Measurements from ENCODE around the gene C7orf57. TPM values are rescaled to one million over a fixed set of nuclear protein-coding genes. Genes with fewer than 3 reads are reported as not detected.

C7orf57 gene
- total and polyA plus RNA-seq, 10 of the 15 experiments (the other 5 are each of a cell fraction or from before 2014, with no cell fraction given): 0.04 to 0.21 (median 0.10) TPM; not detected in 5

DNA sequence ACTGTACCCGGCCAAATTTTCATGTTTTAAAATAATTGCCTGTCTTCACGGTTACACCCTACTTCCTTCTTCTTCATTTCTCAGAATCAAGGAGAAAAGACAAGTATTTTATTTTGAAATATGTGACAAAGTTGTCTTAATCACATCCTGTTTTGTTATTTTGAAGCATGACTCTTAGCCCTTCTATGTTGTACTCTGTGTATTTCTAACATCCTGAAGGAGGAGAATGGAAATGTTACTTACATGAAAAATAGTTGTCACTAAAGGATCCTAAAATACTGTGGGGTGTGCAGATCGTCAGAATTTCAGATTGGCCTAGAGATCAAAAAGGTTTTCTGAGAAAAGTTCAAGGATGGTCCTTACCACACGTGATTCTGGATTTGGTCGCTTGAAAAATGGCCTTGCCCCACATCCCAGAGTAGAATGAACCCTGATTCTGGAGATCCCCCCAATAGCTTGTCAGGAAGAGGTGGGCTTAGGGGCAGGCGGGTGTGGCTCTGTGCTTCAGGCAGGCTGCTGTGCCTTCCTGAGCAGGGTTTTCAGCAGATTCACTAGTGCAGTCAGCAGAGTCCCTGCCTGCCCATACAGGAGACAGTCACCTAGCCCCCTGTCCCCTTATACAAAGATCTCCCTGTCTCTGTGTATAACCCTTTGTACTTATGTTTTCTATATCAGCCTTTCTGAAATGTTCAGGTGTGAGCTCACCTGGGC is 62.3 kb downstream of the C7orf57 start:
- H3K4me2 ChIP-seq (ENCODE audit: control insufficient read depth, insufficient read depth): no peak overlapping the region
- 56% methylated on average over 6 of the region's 6 CpGs for WGBS (ENCODE audit: insufficient coverage, insufficient replicate concordance, low lambda C conversion rate, missing lambda C conversion rate)
- no TSS peak for BruUV-seq (replicated peaks)
- in situ Hi-C loops (cut with MboI): no loop called here
- no peaks in the 10 kb centered on the region for H3K27me3 ChIP-seq (replicated peaks in 1 of 2; ENCODE audit: control insufficient read depth in 2 of 2, insufficient read depth in 2 of 2, low read length in 1 of 2)
- no peaks in the 10 kb centered on the region for H4K20me1 ChIP-seq (ENCODE audit: control insufficient read depth, insufficient read depth)
- no peak for DNase-seq (ENCODE audit: low read depth, low spot score)
- ChIA-PET CTCF (no interaction called here), POLR2A (interaction anchor here (0.5 kb wide), 1 partner anchor 171 kb away, joined by 3 read pairs; no protein-coding TSS in a partner anchor), RAD21 (ENCODE audit: unreplicated experiment) (no interaction called here), SMC1A (ENCODE audit: uncharacterized antibody, unreplicated experiment) (interaction anchor here (0.6 kb wide), 1 partner anchor 13 kb away, joined by 4 read pairs; no protein-coding TSS in a partner anchor)
- no peak overlapping the region for H3K4me3 ChIP-seq
- H3K4me1 ChIP-seq (ENCODE audit: control insufficient read depth, insufficient read depth, low read length): no peaks in the 10 kb centered on the region
- peak; percentile 26; the same call in 1 of the 3 replicates for ATAC-seq
- H3K79me2 ChIP-seq (ENCODE audit: control insufficient read depth, insufficient read depth, low read length): no peaks in the 10 kb centered on the region
- H3K9ac ChIP-seq (ENCODE audit: control insufficient read depth, insufficient read depth, low read length): no peak overlapping the region
- H3K27ac ChIP-seq (ENCODE audit: control insufficient read depth, insufficient read depth): no peak overlapping the region
- intact Hi-C loops (cut with micrococcal nuclease; ENCODE audit: unreplicated experiment): no loop called here
- H3K36me3 ChIP-seq (ENCODE audit: control insufficient read depth in 2 of 2, insufficient read depth in 2 of 2, low read length in 1 of 2): no peaks in the 10 kb centered on the region
- H2AFZ ChIP-seq (ENCODE audit: control insufficient read depth, low read depth, low read length): no peak overlapping the region
- H3K9me3 ChIP-seq (replicated peaks; ENCODE audit: control insufficient read depth, insufficient read depth, low read length): no peaks in the 10 kb centered on the region
- TF ChIP-seq SMC3 (IDR thresholded peaks at IDR 0.05; ENCODE audit: borderline replicate concordance, low read length) (no peak), NR2F1 (conservative IDR thresholded peaks at IDR 0.05) (no peak), CREM (IDR thresholded peaks at IDR 0.05; ENCODE audit: low read depth) (no peak), FOXM1 (IDR thresholded peaks at IDR 0.05; ENCODE audit: low read depth, low read length) (no peak), RCOR1 (conservative IDR thresholded peaks at IDR 0.05; ENCODE audit: low read depth, low read length) (no peak), HSF1 (IDR thresholded peaks at IDR 0.05; ENCODE audit: low read depth, low read length) (no peak), PBX3 (IDR thresholded peaks at IDR 0.05; ENCODE audit: insufficient replicate concordance, low read depth, low read length) (no peak), BRCA1 (IDR thresholded peaks at IDR 0.05; ENCODE audit: low read depth, low read length) (no peak), ZNF274 (IDR thresholded peaks at IDR 0.05; ENCODE audit: insufficient read depth, insufficient read length) (no peak)
- TF ChIP-seq, protein P1, sequence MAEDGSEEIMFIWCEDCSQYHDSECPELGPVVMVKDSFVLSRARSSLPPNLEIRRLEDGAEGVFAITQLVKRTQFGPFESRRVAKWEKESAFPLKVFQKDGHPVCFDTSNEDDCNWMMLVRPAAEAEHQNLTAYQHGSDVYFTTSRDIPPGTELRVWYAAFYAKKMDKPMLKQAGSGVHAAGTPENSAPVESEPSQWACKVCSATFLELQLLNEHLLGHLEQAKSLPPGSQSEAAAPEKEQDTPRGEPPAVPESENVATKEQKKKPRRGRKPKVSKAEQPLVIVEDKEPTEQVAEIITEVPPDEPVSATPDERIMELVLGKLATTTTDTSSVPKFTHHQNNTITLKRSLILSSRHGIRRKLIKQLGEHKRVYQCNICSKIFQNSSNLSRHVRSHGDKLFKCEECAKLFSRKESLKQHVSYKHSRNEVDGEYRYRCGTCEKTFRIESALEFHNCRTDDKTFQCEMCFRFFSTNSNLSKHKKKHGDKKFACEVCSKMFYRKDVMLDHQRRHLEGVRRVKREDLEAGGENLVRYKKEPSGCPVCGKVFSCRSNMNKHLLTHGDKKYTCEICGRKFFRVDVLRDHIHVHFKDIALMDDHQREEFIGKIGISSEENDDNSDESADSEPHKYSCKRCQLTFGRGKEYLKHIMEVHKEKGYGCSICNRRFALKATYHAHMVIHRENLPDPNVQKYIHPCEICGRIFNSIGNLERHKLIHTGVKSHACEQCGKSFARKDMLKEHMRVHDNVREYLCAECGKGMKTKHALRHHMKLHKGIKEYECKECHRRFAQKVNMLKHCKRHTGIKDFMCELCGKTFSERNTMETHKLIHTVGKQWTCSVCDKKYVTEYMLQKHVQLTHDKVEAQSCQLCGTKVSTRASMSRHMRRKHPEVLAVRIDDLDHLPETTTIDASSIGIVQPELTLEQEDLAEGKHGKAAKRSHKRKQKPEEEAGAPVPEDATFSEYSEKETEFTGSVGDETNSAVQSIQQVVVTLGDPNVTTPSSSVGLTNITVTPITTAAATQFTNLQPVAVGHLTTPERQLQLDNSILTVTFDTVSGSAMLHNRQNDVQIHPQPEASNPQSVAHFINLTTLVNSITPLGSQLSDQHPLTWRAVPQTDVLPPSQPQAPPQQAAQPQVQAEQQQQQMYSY (CRISPR knock-in tag; IDR thresholded peaks at IDR 0.05): no peak
- no peak for FAIRE-seq
